ENCODE data around the gene NDRG4. TPM values are rescaled to one million over a fixed set of nuclear protein-coding genes. Genes with fewer than 3 reads are reported as not detected.

Gene NDRG4
- total and polyA plus RNA-seq, 2 experiments from 2014 or later, result 8.6 to 8.7 TPM

DNA sequence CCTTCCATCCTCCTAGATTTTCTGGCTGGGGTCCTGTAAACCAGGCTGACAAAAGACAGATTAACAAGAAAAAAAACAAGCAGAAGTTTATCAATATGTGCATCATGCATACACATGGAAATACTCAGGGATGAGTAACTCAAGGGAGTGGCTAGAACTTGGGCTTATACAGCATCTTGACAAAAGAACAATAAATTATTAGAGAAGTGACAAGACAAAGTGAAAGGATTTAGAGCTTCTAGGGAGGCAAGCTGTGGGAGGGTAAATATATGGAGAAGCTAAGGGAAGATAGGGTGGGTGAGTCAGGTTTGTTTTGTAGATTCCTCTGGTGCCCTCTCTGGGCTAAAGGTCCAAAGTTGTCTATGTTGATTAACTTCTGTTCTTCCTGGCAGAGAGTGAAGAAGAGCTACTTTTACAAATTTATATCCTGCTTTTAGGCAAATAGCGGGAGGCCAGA is 48.0 kb upstream of the NDRG4 start:
- 73% methylated on average over 1 of the region's 1 CpG for WGBS (ENCODE audit: low lambda C conversion rate, missing lambda C conversion rate)
- TF ChIP-seq, protein P1, sequence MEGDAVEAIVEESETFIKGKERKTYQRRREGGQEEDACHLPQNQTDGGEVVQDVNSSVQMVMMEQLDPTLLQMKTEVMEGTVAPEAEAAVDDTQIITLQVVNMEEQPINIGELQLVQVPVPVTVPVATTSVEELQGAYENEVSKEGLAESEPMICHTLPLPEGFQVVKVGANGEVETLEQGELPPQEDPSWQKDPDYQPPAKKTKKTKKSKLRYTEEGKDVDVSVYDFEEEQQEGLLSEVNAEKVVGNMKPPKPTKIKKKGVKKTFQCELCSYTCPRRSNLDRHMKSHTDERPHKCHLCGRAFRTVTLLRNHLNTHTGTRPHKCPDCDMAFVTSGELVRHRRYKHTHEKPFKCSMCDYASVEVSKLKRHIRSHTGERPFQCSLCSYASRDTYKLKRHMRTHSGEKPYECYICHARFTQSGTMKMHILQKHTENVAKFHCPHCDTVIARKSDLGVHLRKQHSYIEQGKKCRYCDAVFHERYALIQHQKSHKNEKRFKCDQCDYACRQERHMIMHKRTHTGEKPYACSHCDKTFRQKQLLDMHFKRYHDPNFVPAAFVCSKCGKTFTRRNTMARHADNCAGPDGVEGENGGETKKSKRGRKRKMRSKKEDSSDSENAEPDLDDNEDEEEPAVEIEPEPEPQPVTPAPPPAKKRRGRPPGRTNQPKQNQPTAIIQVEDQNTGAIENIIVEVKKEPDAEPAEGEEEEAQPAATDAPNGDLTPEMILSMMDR (IDR thresholded peaks at IDR 0.05; ENCODE audit: poor library complexity), result no peak
- no peak for TF ChIP-seq EZH2phosphoT487 (IDR thresholded peaks at IDR 0.05; ENCODE audit: low read depth, severe bottlenecking, unreplicated experiment)
- TF ChIP-seq EZH2 (IDR thresholded peaks at IDR 0.05; ENCODE audit: borderline replicate concordance), result no peak
- Histone ChIP-seq H3K4me3 (no peak overlapping the region), H3K27ac (no peak overlapping the region), H3K79me2 (no peaks in the 10 kb centered on the region), H3K27me3 (peaks cover 9% of the 10 kb centered on the region), H3K36me3 (replicated peaks; ENCODE audit: insufficient read depth, low read depth) (no peaks in the 10 kb centered on the region), H3K4me1 (ENCODE audit: insufficient read depth) (no peaks in the 10 kb centered on the region), H3K4me2 (no peak overlapping the region), H3K9me2 (replicated peaks; ENCODE audit: insufficient read depth) (no peaks in the 10 kb centered on the region), H3K9me3 (ENCODE audit: low read depth) (no peaks in the 10 kb centered on the region), H4K20me1 (ENCODE audit: insufficient read depth, poor library complexity, severe bottlenecking) (no peaks in the 10 kb centered on the region), H2AFZ (no peak overlapping the region)
- peak; percentile 52 for DNase-seq (ENCODE audit: low spot score)

DNA sequence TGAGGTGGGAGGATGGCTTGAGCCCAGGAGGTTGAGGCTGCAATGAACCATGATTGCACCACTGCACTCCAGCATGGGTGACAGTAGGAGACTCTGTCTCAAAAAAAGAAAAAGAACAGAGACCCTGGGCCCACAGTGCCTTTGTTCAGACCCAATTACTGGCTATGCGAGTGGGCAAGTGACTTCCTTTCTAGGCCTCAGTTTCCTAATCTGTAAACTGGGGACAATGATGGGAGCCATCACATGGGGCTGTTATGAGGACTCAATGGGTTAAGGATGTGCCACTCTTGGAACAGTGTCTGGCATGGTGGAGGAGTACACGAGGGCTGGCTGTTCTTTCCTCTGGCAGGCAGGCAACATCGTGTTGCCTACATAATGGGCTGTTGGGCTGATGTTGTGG is 47.3 kb upstream of the NDRG4 start:
- Histone ChIP-seq H3K9me2 (replicated peaks; ENCODE audit: insufficient read depth) (no peaks in the 10 kb centered on the region), H3K9me3 (ENCODE audit: low read depth) (no peaks in the 10 kb centered on the region), H3K4me1 (ENCODE audit: insufficient read depth) (no peaks in the 10 kb centered on the region), H3K27me3 (peaks cover 9% of the 10 kb centered on the region), H3K4me2 (no peak overlapping the region), H3K27ac (no peak overlapping the region), H3K36me3 (replicated peaks; ENCODE audit: insufficient read depth, low read depth) (no peaks in the 10 kb centered on the region), H3K4me3 (no peak overlapping the region), H4K20me1 (ENCODE audit: insufficient read depth, poor library complexity, severe bottlenecking) (no peaks in the 10 kb centered on the region), H2AFZ (no peak overlapping the region), H3K79me2 (no peaks in the 10 kb centered on the region)
- WGBS (ENCODE audit: low lambda C conversion rate, missing lambda C conversion rate), result 95% methylated on average over 3 of the region's 3 CpGs
- no peak for DNase-seq (ENCODE audit: low spot score)
- TF ChIP-seq EZH2 (IDR thresholded peaks at IDR 0.05; ENCODE audit: borderline replicate concordance), result no peak
- no peak for TF ChIP-seq EZH2phosphoT487 (IDR thresholded peaks at IDR 0.05; ENCODE audit: low read depth, severe bottlenecking, unreplicated experiment)
- TF ChIP-seq, protein P1 (IDR thresholded peaks at IDR 0.05; ENCODE audit: poor library complexity), result no peak

DNA sequence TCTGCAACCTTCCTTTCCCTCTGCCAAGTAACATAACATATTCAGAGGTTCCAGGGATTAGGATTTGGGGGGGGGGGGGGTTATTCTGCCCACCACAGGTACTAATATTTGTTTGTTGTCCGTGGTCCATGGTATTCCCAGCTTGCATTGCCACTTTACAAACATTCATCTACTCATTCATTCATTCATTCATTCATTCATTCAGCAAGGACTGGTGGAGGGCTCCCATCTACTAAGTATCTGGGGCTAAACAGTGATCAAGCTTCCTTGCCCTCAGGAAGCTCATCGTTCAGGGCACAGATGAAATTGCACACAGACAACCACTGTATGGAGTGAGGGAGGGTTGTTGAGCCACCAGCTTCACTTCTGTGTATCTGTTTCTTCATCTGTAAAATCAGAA is 45.8 kb upstream of the NDRG4 start:
- Histone ChIP-seq H3K4me1 (ENCODE audit: insufficient read depth) (no peaks in the 10 kb centered on the region), H3K27me3 (peaks cover 9% of the 10 kb centered on the region), H3K27ac (no peak overlapping the region), H3K36me3 (replicated peaks; ENCODE audit: insufficient read depth, low read depth) (no peaks in the 10 kb centered on the region), H3K9me2 (replicated peaks; ENCODE audit: insufficient read depth) (no peaks in the 10 kb centered on the region), H2AFZ (no peak overlapping the region), H3K9me3 (ENCODE audit: low read depth) (no peaks in the 10 kb centered on the region), H3K4me3 (no peak overlapping the region), H4K20me1 (ENCODE audit: insufficient read depth, poor library complexity, severe bottlenecking) (no peaks in the 10 kb centered on the region), H3K79me2 (no peaks in the 10 kb centered on the region), H3K4me2 (no peak overlapping the region)
- 76% methylated on average over 2 of the region's 2 CpGs for WGBS (ENCODE audit: low lambda C conversion rate, missing lambda C conversion rate)
- no peak for DNase-seq (ENCODE audit: low spot score)
- no peak for TF ChIP-seq EZH2 (IDR thresholded peaks at IDR 0.05; ENCODE audit: borderline replicate concordance)
- TF ChIP-seq, protein P1 (IDR thresholded peaks at IDR 0.05; ENCODE audit: poor library complexity), result no peak
- TF ChIP-seq EZH2phosphoT487 (IDR thresholded peaks at IDR 0.05; ENCODE audit: low read depth, severe bottlenecking, unreplicated experiment), result no peak

DNA sequence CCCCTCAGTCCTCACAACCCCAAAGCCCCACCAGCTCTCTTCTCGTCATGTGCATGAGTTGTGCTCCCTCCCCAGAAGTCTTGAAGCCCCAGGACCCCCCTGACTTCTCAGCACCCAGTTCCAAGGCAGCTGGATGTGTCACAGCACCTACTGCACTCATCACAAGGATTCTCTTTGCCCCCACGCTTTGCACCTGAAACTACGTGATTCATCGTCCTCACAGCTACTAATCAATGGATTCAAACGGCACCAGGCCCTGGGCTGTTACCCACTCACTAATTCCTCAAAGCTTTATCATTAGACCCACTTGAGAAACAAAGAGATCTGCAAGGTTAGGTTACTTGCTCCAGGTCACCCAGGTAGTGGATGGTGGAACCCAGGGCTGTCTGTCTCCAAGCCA is 45.1 kb upstream of the NDRG4 start:
- WGBS (ENCODE audit: low lambda C conversion rate, missing lambda C conversion rate), result 82% methylated on average over 5 of the region's 5 CpGs
- Histone ChIP-seq H3K36me3 (replicated peaks; ENCODE audit: insufficient read depth, low read depth) (no peaks in the 10 kb centered on the region), H3K4me3 (no peak overlapping the region), H3K27ac (no peak overlapping the region), H3K4me1 (ENCODE audit: insufficient read depth) (no peaks in the 10 kb centered on the region), H3K27me3 (peaks cover 9% of the 10 kb centered on the region), H2AFZ (no peak overlapping the region), H3K9me2 (replicated peaks; ENCODE audit: insufficient read depth) (no peaks in the 10 kb centered on the region), H4K20me1 (ENCODE audit: insufficient read depth, poor library complexity, severe bottlenecking) (no peaks in the 10 kb centered on the region), H3K9me3 (ENCODE audit: low read depth) (no peaks in the 10 kb centered on the region), H3K4me2 (no peak overlapping the region), H3K79me2 (no peaks in the 10 kb centered on the region)
- TF ChIP-seq, protein P1 (IDR thresholded peaks at IDR 0.05; ENCODE audit: poor library complexity), result no peak
- TF ChIP-seq EZH2 (IDR thresholded peaks at IDR 0.05; ENCODE audit: borderline replicate concordance), result no peak
- TF ChIP-seq EZH2phosphoT487 (IDR thresholded peaks at IDR 0.05; ENCODE audit: low read depth, severe bottlenecking, unreplicated experiment), result no peak
- DNase-seq (ENCODE audit: low spot score), result no peak

Data from hepatocyte (in vitro differentiated cells).